NOMO-1 treated with dmso at 0.1 percent for 144 hours (cell line): ENCODE measurements around the gene UQCR10.

Source experiments
- DNase-seq: peaks from one replicate; lab custom pipeline; 2025; ENCODE audit not compliant: unreplicated experiment; lab: John Stamatoyannopoulos, UW

Gene UQCR10

GRCh38 chr22:29767171-29768051 lies at the start of gene UQCR10:
TSS of gene UQCR10 (plus strand) at chr22:29767369. CDS start at chr22:29767399, 30 bp downstream.
- DNase-seq, result peak; percentile 75

GRCh38 chr22:29717789-29718188 lies 49.4 kb upstream of the UQCR10 start:
- no peak for DNase-seq

- DNase-seq, result no peak
These were observed 47.9 kb upstream of the UQCR10 start for GRCh38 chr22:29718949-29719898.

GRCh38 chr22:29719899-29720645 lies 47.1 kb upstream of the UQCR10 start, which contains the start of gene CABP7:
TSS of gene CABP7 (plus strand) at chr22:29720003. CDS start at chr22:29720425, 422 bp downstream.
- DNase-seq, result no peak

- no peak for DNase-seq
These were observed 46.3 kb upstream of the UQCR10 start for GRCh38 chr22:29720811-29721323.

- DNase-seq, result no peak
These were observed 45.0 kb upstream of the UQCR10 start for GRCh38 chr22:29722151-29722550.

GRCh38 chr22:29722587-29722986 lies 44.6 kb upstream of the UQCR10 start:
- DNase-seq, result no peak

GRCh38 chr22:29723766-29724165 lies 43.4 kb upstream of the UQCR10 start:
- no peak for DNase-seq

- no peak for DNase-seq
These were observed 42.3 kb upstream of the UQCR10 start for GRCh38 chr22:29724843-29725242.

GRCh38 chr22:29726106-29726505 lies 41.1 kb upstream of the UQCR10 start:
- DNase-seq, result no peak

GRCh38 chr22:29726512-29727130 lies 40.5 kb upstream of the UQCR10 start:
- no peak for DNase-seq

- no peak for DNase-seq
These were observed 40.0 kb upstream of the UQCR10 start for GRCh38 chr22:29727131-29727523.

GRCh38 chr22:29729161-29729560 lies 38.0 kb upstream of the UQCR10 start:
- no peak for DNase-seq

- no peak for DNase-seq
These were observed 35.9 kb upstream of the UQCR10 start for GRCh38 chr22:29731058-29731850.

GRCh38 chr22:29732883-29733282 lies 34.3 kb upstream of the UQCR10 start:
- no peak for DNase-seq

- peak; percentile 70 for DNase-seq
These were observed 33.6 kb upstream of the UQCR10 start for GRCh38 chr22:29733362-29734201.

GRCh38 chr22:29734406-29734805 lies 32.8 kb upstream of the UQCR10 start:
- no peak for DNase-seq

- DNase-seq, result no peak
These were observed 32.3 kb upstream of the UQCR10 start for GRCh38 chr22:29734838-29735237.

- DNase-seq, result no peak
These were observed 31.8 kb upstream of the UQCR10 start for GRCh38 chr22:29735416-29735815.
